Measurements from ENCODE around the gene PNCK. TPM values are rescaled to one million over a fixed set of nuclear protein-coding genes. Genes with fewer than 3 reads are reported as not detected.
"Not testable (repeated sequence)": the region's sequence is repeated elsewhere in the genome, so short reads cannot be mapped to it uniquely, and the experiment has no call there.

The PNCK gene
- polyA plus RNA-seq, 12 donors, result 1.5 to 20.9 (median 4.4) TPM; not detected in 1

GRCh38 chrX:153699784-153700371, 26.3 kb upstream of the PNCK start:
- DNase-seq, result not testable (repeated sequence)

GRCh38 chrX:153699210-153699783, 25.7 kb upstream of the PNCK start:
- DNase-seq, result not testable (repeated sequence)

GRCh38 chrX:153697924-153698865, 24.6 kb upstream of the PNCK start:
- DNase-seq, result no peak

GRCh38 chrX:153696986-153697722, 23.5 kb upstream of the PNCK start:
- not testable (repeated sequence) for DNase-seq

- DNase-seq, result not testable (repeated sequence)
Observed at GRCh38 chrX:153696538-153696937, 22.9 kb upstream of the PNCK start.

- no peak for DNase-seq
Observed at GRCh38 chrX:153696100-153696499, 22.5 kb upstream of the PNCK start.

GRCh38 chrX:153694687-153695270, 21.2 kb upstream of the PNCK start:
- no peak for DNase-seq

GRCh38 chrX:153694256-153694655, 20.6 kb upstream of the PNCK start:
- DNase-seq, result not testable (repeated sequence)

- no peak for DNase-seq
Observed at GRCh38 chrX:153693216-153694086, 19.8 kb upstream of the PNCK start.

GRCh38 chrX:153692611-153693156, 19.1 kb upstream of the PNCK start:
- no peak for DNase-seq

- no peak for DNase-seq
Observed at GRCh38 chrX:153692003-153692402, 18.4 kb upstream of the PNCK start.

GRCh38 chrX:153691032-153691827, 17.6 kb upstream of the PNCK start:
- not testable (repeated sequence) for DNase-seq

GRCh38 chrX:153690466-153690865, 16.9 kb upstream of the PNCK start:
- DNase-seq, result no peak

GRCh38 chrX:153689654-153690465, 16.2 kb upstream of the PNCK start:
- no peak for DNase-seq

- no peak for DNase-seq
Observed at GRCh38 chrX:153688911-153689590, 15.4 kb upstream of the PNCK start.

- no peak for DNase-seq
Observed at GRCh38 chrX:153688506-153688905, 14.9 kb upstream of the PNCK start.

- DNase-seq, result no peak
Observed at GRCh38 chrX:153688071-153688470, 14.5 kb upstream of the PNCK start.

Data from muscle of arm (tissue), 12 donors.